Prostate gland (tissue), 2 donors: ENCODE results near the gene SH3RF2.

Source experiments
- CTCF ChIP-seq, 4 experiments: fragments of 200-600 bp in 2 of 4; fragments of 450-650 bp in 2 of 4; sonication (generic) in 2 of 4; IDR thresholded peaks; 1 replicate in 3 of 4; 2 replicates in 1 of 4; pipeline ENCODE4 v1.5.1; 2016 to 2019; ENCODE audit warnings: antibody characterized with exemption in 4 of 4, mild to moderate bottlenecking in 2 of 4, moderate library complexity in 2 of 4
- POLR2A ChIP-seq: fragments of 450-650 bp; IDR thresholded peaks from one replicate; pipeline ENCODE4 v1.6.1; 2016; ENCODE audit warnings: antibody characterized with exemption, mild to moderate bottlenecking
- POLR2AphosphoS5 ChIP-seq: sonication (generic); formaldehyde crosslinking; IDR thresholded peaks from one replicate; pipeline ENCODE4 v1.6.1; 2017; ENCODE audit warnings: antibody characterized with exemption

- TF ChIP-seq POLR2AphosphoS5 = no peak
- no peak for TF ChIP-seq CTCF (IDR thresholded peaks at IDR 0.05)
- TF ChIP-seq POLR2A = no peak
These were observed 139.7 kb downstream of the SH3RF2 start for GRCh38 chr5:146076028-146076427.
